GM12891 (cell line): ENCODE measurements around the gene PKP1.

Experiments
- DNase-seq: peaks from one replicate; pipeline ENCODE4 v3.0.0; 2011; ENCODE audit warnings: low spot score; ENCODE audit not compliant: insufficient read length
- FAIRE-seq: peaks from 2 replicates; lab custom pipeline; 2011; peaks lifted over from hg19 to GRCh38; lab: Jason Lieb, UNC
- PAX5 ChIP-seq: IDR thresholded peaks from 2 replicates; pipeline ENCODE4 v1.6.1; 2011; ENCODE audit warnings: low read length, moderate library complexity, mild to moderate bottlenecking; ENCODE audit not compliant: insufficient read depth, severe bottlenecking
- POLR2A ChIP-seq: IDR thresholded peaks from 2 replicates; pipeline ENCODE4 v1.6.1; 2011; ENCODE audit warnings: low read depth, low read length, control low read depth
- POLR2AphosphoS5 ChIP-seq: IDR thresholded peaks from 2 replicates; pipeline ENCODE4 v1.6.1; 2011; ENCODE audit warnings: low read depth, low read length, control low read depth
- POU2F2 ChIP-seq: IDR thresholded peaks from 2 replicates; pipeline ENCODE4 v1.6.1; 2011; ENCODE audit warnings: low read depth, mild to moderate bottlenecking, control low read depth, low read length, moderate library complexity
- SPI1 ChIP-seq: IDR thresholded peaks from 2 replicates; pipeline ENCODE4 v1.6.1; 2011; ENCODE audit warnings: low read depth, low read length, control low read depth
- TAF1 ChIP-seq: IDR thresholded peaks from 2 replicates; pipeline ENCODE4 v1.6.1; 2011; ENCODE audit warnings: low read depth, low read length, control low read depth

The PKP1 gene

GRCh38 chr1:201288007-201288406 lies 4.7 kb downstream of the PKP1 start:
- no peak for DNase-seq
- TF ChIP-seq PAX5 (no peak), POLR2A (no peak), SPI1 (no peak), POLR2AphosphoS5 (no peak), TAF1 (no peak), POU2F2 (no peak)
- FAIRE-seq, result no peak

- DNase-seq, result no peak
- TF ChIP-seq SPI1 (no peak), PAX5 (no peak), POLR2AphosphoS5 (no peak), TAF1 (no peak), POU2F2 (no peak), POLR2A (no peak)
- no peak for FAIRE-seq
These were observed 5.5 kb downstream of the PKP1 start for GRCh38 chr1:201288765-201289164.

GRCh38 chr1:201290551-201290950 lies 7.2 kb downstream of the PKP1 start:
- FAIRE-seq, result no peak
- TF ChIP-seq SPI1 (no peak), POU2F2 (no peak), PAX5 (no peak), TAF1 (no peak), POLR2A (no peak), POLR2AphosphoS5 (no peak)
- no peak for DNase-seq

- TF ChIP-seq POU2F2 (no peak), POLR2AphosphoS5 (no peak), PAX5 (no peak), TAF1 (no peak), SPI1 (no peak), POLR2A (no peak)
- DNase-seq, result no peak
- no peak for FAIRE-seq
These were observed 8.6 kb downstream of the PKP1 start for GRCh38 chr1:201291916-201292315.

GRCh38 chr1:201294876-201295275 lies 11.6 kb downstream of the PKP1 start:
- FAIRE-seq (no peak), DNase-seq (no peak)
- TF ChIP-seq POLR2A (no peak), SPI1 (no peak), POLR2AphosphoS5 (no peak), POU2F2 (no peak), TAF1 (no peak), PAX5 (no peak)

GRCh38 chr1:201295346-201295745 lies 12.0 kb downstream of the PKP1 start:
- TF ChIP-seq POU2F2 (no peak), POLR2A (no peak), PAX5 (no peak), TAF1 (no peak), SPI1 (no peak), POLR2AphosphoS5 (no peak)
- FAIRE-seq (no peak), DNase-seq (no peak)

- TF ChIP-seq SPI1 (no peak), PAX5 (no peak), POU2F2 (no peak), TAF1 (no peak), POLR2A (no peak), POLR2AphosphoS5 (no peak)
- no peak for DNase-seq
- FAIRE-seq, result no peak
These were observed 12.6 kb downstream of the PKP1 start for GRCh38 chr1:201295861-201296260.

GRCh38 chr1:201296352-201296751 lies 13.0 kb downstream of the PKP1 start:
- DNase-seq (no peak), FAIRE-seq (no peak)
- TF ChIP-seq POLR2A, result no peak
- TF ChIP-seq SPI1, result no peak
- no peak for TF ChIP-seq PAX5
- TF ChIP-seq POLR2AphosphoS5, result no peak
- TF ChIP-seq TAF1, result no peak
- no peak for TF ChIP-seq POU2F2

- FAIRE-seq (no peak), DNase-seq (no peak)
- TF ChIP-seq SPI1, result no peak
- no peak for TF ChIP-seq POLR2AphosphoS5
- no peak for TF ChIP-seq PAX5
- no peak for TF ChIP-seq TAF1
- no peak for TF ChIP-seq POLR2A
- TF ChIP-seq POU2F2, result no peak
These were observed 15.4 kb downstream of the PKP1 start for GRCh38 chr1:201298396-201299381.

- TF ChIP-seq POLR2AphosphoS5, result no peak
- no peak for TF ChIP-seq SPI1
- TF ChIP-seq POLR2A, result no peak
- TF ChIP-seq PAX5, result no peak
- no peak for TF ChIP-seq TAF1
- TF ChIP-seq POU2F2, result no peak
- no peak for FAIRE-seq
- DNase-seq, result no peak
These were observed 16.7 kb downstream of the PKP1 start for GRCh38 chr1:201299968-201300367.
